ENCODE results near the gene SHBG.
A peak's percentile ranks its signal among the peaks of the same experiment; 100 is the strongest.
"Not testable (repeated sequence)": the region's sequence is repeated elsewhere in the genome, so short reads cannot be mapped to it uniquely, and the experiment has no call there.

Gene SHBG

GRCh38 chr17:7611635-7612293, 18.2 kb upstream of the SHBG start:
- DNase-seq (ENCODE audit: low read depth, low spot score) = no peak

- DNase-seq (ENCODE audit: low read depth, low spot score) = no peak
Measured at GRCh38 chr17:7612294-7612640, 17.7 kb upstream of the SHBG start.

GRCh38 chr17:7613769-7614424, 16.0 kb upstream of the SHBG start:
- no peak for DNase-seq (ENCODE audit: low read depth, low spot score)

GRCh38 chr17:7614425-7615264, 15.3 kb upstream of the SHBG start, which contains the start of gene FXR2:
Gene FXR2 (minus strand): TSS chr17:7614897. CDS start chr17:7614532, 365 bp downstream.
- DNase-seq (ENCODE audit: low read depth, low spot score) = peak; percentile 100

- DNase-seq (ENCODE audit: low read depth, low spot score) = no peak
Measured at GRCh38 chr17:7615265-7615747, 14.6 kb upstream of the SHBG start.

GRCh38 chr17:7618608-7619007, 11.3 kb upstream of the SHBG start:
- DNase-seq (ENCODE audit: low read depth, low spot score) = no peak

- no peak for DNase-seq (ENCODE audit: low read depth, low spot score)
Measured at GRCh38 chr17:7620835-7621234, 9.1 kb upstream of the SHBG start.

GRCh38 chr17:7623661-7624060, 6.3 kb upstream of the SHBG start:
- no peak for DNase-seq (ENCODE audit: low read depth, low spot score)

- DNase-seq (ENCODE audit: low read depth, low spot score) = not testable (repeated sequence)
Measured at GRCh38 chr17:7625749-7626148, 4.2 kb upstream of the SHBG start.

GRCh38 chr17:7626307-7626706, 3.6 kb upstream of the SHBG start:
- DNase-seq (ENCODE audit: low read depth, low spot score) = no peak

- no peak for DNase-seq (ENCODE audit: low read depth, low spot score)
Measured at GRCh38 chr17:7626956-7627249, 3.0 kb upstream of the SHBG start.

- DNase-seq (ENCODE audit: low read depth, low spot score) = peak; percentile 86
Measured at GRCh38 chr17:7627250-7628121, 2.4 kb upstream of the SHBG start, which contains the start of gene SAT2. Gene SAT2 (minus strand): TSS chr17:7627821. CDS start chr17:7627635, 186 bp downstream.

GRCh38 chr17:7631398-7632380, 1.8 kb downstream of the SHBG start:
- DNase-seq (ENCODE audit: low read depth, low spot score) = no peak

- DNase-seq (ENCODE audit: low read depth, low spot score) = no peak
Measured at GRCh38 chr17:7632492-7632894, 2.6 kb downstream of the SHBG start.

- DNase-seq (ENCODE audit: low read depth, low spot score) = no peak
Measured at GRCh38 chr17:7633093-7633492, 3.2 kb downstream of the SHBG start.

- no peak for DNase-seq (ENCODE audit: low read depth, low spot score)
Measured at GRCh38 chr17:7634384-7634783, 4.4 kb downstream of the SHBG start.

GRCh38 chr17:7636163-7636562, 6.2 kb downstream of the SHBG start:
- DNase-seq (ENCODE audit: low read depth, low spot score) = no peak

GRCh38 chr17:7640783-7641182, 10.8 kb downstream of the SHBG start:
- DNase-seq (ENCODE audit: low read depth, low spot score) = no peak

- DNase-seq (ENCODE audit: low read depth, low spot score) = not testable (repeated sequence)
Measured at GRCh38 chr17:7641635-7642034, 11.7 kb downstream of the SHBG start.

GRCh38 chr17:7644775-7645174, 14.8 kb downstream of the SHBG start:
- no peak for DNase-seq (ENCODE audit: low read depth, low spot score)
